K562 (cell line): ENCODE data around the gene MTA2. TPM values are rescaled to one million over a fixed set of nuclear protein-coding genes. Genes with fewer than 3 reads are reported as not detected.

Source experiments
- CHCHD3 ChIP-seq: fragments of 250-450 bp; sonication (Bioruptor Pico); IDR thresholded peaks from 2 replicates; pipeline ENCODE4 v2.1.2; 2022; ENCODE audit warnings: mild to moderate bottlenecking
- GTF2F1 ChIP-seq: IDR thresholded peaks from 2 replicates; pipeline ENCODE4 v1.6.1; 2011; ENCODE audit warnings: low read depth, low read length, improper control_type of control experiment
- MYBL2 ChIP-seq, 2 experiments: fragments of 450-650 bp in 1 of 2; sonication (generic) in 1 of 2; formaldehyde crosslinking in 1 of 2; IDR thresholded peaks; 2 replicates each; pipeline versions ENCODE4 v1.6.1 to v1.8.1; 2017 to 2022; ENCODE audit warnings: borderline replicate concordance in 1 of 2, inconsistent platforms in 1 of 2, low read depth in 1 of 2, mild to moderate bottlenecking in 1 of 2, missing genetic modification reagents in 1 of 2, moderate library complexity in 1 of 2
- NFIC ChIP-seq: fragments of 450-650 bp; IDR thresholded peaks from 2 replicates; pipeline ENCODE4 v1.6.1; 2017; ENCODE audit warnings: mild to moderate bottlenecking, inconsistent platforms
- NR2C2 ChIP-seq, 2 experiments: fragments of 200-800 bp in 1 of 2; sonication (Bioruptor generic) in 1 of 2; sonication (generic) in 1 of 2; formaldehyde crosslinking in 1 of 2; IDR thresholded peaks; 2 replicates each; pipeline versions ENCODE4 v1.6.1 to v1.8.0; 2016 to 2022; ENCODE audit warnings: mild to moderate bottlenecking in 1 of 2, missing compliant biosample characterization in 1 of 2, missing genetic modification characterization in 1 of 2, missing genetic modification reagents in 1 of 2
- PYGO2 ChIP-seq: fragments of 450-650 bp; IDR thresholded peaks from 2 replicates; pipeline ENCODE4 v1.6.1; 2016; ENCODE audit warnings: mild to moderate bottlenecking, missing genetic modification characterization, moderate library complexity, missing compliant biosample characterization
- RB1 ChIP-seq: fragments of 450-650 bp; IDR thresholded peaks from 2 replicates; pipeline ENCODE4 v1.6.1; 2017; ENCODE audit warnings: low read depth, mild to moderate bottlenecking
- THRAP3 ChIP-seq: fragments of 450-650 bp; IDR thresholded peaks from 2 replicates; pipeline ENCODE4 v1.6.1; 2016; ENCODE audit warnings: mild to moderate bottlenecking, inconsistent platforms, borderline replicate concordance
- ZNF224 ChIP-seq: sonication (generic); formaldehyde crosslinking; IDR thresholded peaks from 2 replicates; pipeline ENCODE4 v1.8.0; 2022; ENCODE audit warnings: mild to moderate bottlenecking, missing genetic modification reagents
- ZNF507 ChIP-seq: conservative IDR thresholded peaks from 2 replicates; pipeline ENCODE4 v1.6.1; 2017; ENCODE audit warnings: missing genetic modification characterization, missing compliant biosample characterization
- polyA plus RNA-seq, 8 experiments: library from polyadenylated mRNA; depleted of rRNA in 4 of 8; stranded (reverse) in 5 of 8; unstranded in 3 of 8; fragments of >200 nt; fragmentation: Nextera tagmentation in 2 of 8; fragmentation: Illumina TruSeq in 1 of 8; extraction: Ambion mirVana in 2 of 8; extraction: Trizol in 1 of 8; gene quantifications; 2 replicates each; pipeline versions ENCODE4 v1.2.1 to v1.2.3, GENCODE V29; 2011 to 2014; ENCODE audit warnings: inconsistent platforms in 1 of 8, missing spikeins in 1 of 8
- total RNA-seq, 7 experiments: library from RNA; depleted of rRNA in 6 of 7; stranded (reverse); fragments of >200 nt in 6 of 7; fragmentation: Illumina TruSeq in 2 of 7; extraction: Trizol in 2 of 7; gene quantifications; 2 replicates each; pipeline versions ENCODE4 v1.2.1 to v1.2.3, GENCODE V29; 2011 to 2021; ENCODE audit warnings: low replicate concordance in 1 of 7
- TF ChIP-seq, protein P1 (sequence below): sonication (generic); formaldehyde crosslinking; IDR thresholded peaks from 2 replicates; pipeline ENCODE4 v1.8.0; 2022; ENCODE audit warnings: mild to moderate bottlenecking, missing genetic modification reagents, borderline replicate concordance
- TF ChIP-seq, protein P2 (sequence below): sonication (generic); formaldehyde crosslinking; IDR thresholded peaks from 2 replicates; pipeline ENCODE4 v1.8.1; 2023; ENCODE audit warnings: mild to moderate bottlenecking, missing genetic modification reagents
- TF ChIP-seq, protein P3 (sequence below): sonication (generic); formaldehyde crosslinking; IDR thresholded peaks from 2 replicates; pipeline ENCODE4 v1.8.0; 2022; ENCODE audit warnings: missing genetic modification reagents, mild to moderate bottlenecking, borderline replicate concordance
- TF ChIP-seq, protein P4 (sequence below): fragments of 250-450 bp; sonication (Bioruptor Pico); IDR thresholded peaks from 2 replicates; pipeline ENCODE4 v1.8.0; 2022; ENCODE audit warnings: moderate library complexity, mild to moderate bottlenecking, inconsistent platforms
- TF ChIP-seq, protein P5 (sequence below): fragments of 250-450 bp; sonication (Bioruptor Pico); IDR thresholded peaks from 2 replicates; pipeline ENCODE4 v1.5.0; 2022; ENCODE audit warnings: mild to moderate bottlenecking

MTA2 gene
- total and polyA plus RNA-seq, 9 of the 15 experiments (the other 6 are each of a cell fraction or from before 2014, with no cell fraction given) = 6.2 to 220 (median 172) TPM

DNA sequence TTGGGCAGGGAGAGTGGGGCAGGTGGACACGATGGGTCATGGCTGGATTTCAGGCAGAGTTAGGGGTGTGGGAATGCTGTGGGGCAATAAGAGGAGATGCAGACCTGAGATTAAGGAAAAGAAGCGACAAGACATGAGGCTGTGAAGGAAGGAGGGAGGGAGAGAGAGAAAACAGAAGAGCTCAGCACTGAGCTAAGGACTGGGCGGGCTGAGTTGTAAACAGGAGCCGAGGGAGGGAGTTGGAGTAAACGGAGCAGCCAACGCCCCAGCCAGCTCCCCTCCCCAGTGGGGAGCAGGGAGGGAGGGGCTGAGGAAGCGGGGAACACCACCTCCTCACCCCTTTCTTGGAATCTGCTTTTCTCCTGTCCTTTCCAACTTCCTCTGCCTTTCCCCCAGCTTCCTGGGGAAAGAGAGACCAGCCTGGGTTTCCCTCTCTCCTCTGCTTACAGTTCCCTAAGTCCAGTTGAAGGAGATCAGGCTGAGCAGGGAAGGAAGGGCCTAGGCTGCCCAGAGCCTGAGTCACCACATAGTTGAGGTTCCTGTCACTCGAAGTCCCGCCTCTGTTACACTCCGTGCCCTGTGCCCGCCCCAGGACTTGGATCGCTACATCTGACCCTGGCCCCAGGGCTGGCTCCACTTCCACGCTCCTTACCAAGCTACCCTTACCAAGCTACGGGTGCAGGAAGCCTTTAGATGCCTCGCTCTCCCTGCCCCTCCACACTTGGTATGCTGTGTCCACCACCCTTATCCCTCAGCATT is 48.4 kb downstream of the MTA2 start (continued):
- TF ChIP-seq, protein P1, sequence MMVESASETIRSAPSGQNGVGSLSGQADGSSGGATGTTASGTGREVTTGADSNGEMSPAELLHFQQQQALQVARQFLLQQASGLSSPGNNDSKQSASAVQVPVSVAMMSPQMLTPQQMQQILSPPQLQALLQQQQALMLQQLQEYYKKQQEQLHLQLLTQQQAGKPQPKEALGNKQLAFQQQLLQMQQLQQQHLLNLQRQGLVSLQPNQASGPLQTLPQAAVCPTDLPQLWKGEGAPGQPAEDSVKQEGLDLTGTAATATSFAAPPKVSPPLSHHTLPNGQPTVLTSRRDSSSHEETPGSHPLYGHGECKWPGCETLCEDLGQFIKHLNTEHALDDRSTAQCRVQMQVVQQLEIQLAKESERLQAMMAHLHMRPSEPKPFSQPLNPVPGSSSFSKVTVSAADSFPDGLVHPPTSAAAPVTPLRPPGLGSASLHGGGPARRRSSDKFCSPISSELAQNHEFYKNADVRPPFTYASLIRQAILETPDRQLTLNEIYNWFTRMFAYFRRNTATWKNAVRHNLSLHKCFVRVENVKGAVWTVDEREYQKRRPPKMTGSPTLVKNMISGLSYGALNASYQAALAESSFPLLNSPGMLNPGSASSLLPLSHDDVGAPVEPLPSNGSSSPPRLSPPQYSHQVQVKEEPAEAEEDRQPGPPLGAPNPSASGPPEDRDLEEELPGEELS (CRISPR knock-in tag) = no peak
- TF ChIP-seq NFIC (peak; percentile 48), GTF2F1 (no peak), NR2C2 (CRISPR knock-in tag; IDR thresholded peaks at IDR 0.05) (no peak), NR2C2 (tag; IDR thresholded peaks at IDR 0.05) (no peak), PYGO2 (tag) (no peak), ZNF507 (no peak), MYBL2 (IDR thresholded peaks at IDR 0.05; ENCODE audit: low read depth) (no peak), MYBL2 (CRISPR knock-in tag; IDR thresholded peaks at IDR 0.05; ENCODE audit: borderline replicate concordance) (no peak), CHCHD3 (CRISPR knock-in tag) (no peak), RB1 (peak; percentile 49; the same call in 1 of the 2 replicates), ZNF224 (no peak), THRAP3 (0 out of 2 replicates have a peak, but pooled peaks have one; percentile 47)
- TF ChIP-seq, protein P2, sequence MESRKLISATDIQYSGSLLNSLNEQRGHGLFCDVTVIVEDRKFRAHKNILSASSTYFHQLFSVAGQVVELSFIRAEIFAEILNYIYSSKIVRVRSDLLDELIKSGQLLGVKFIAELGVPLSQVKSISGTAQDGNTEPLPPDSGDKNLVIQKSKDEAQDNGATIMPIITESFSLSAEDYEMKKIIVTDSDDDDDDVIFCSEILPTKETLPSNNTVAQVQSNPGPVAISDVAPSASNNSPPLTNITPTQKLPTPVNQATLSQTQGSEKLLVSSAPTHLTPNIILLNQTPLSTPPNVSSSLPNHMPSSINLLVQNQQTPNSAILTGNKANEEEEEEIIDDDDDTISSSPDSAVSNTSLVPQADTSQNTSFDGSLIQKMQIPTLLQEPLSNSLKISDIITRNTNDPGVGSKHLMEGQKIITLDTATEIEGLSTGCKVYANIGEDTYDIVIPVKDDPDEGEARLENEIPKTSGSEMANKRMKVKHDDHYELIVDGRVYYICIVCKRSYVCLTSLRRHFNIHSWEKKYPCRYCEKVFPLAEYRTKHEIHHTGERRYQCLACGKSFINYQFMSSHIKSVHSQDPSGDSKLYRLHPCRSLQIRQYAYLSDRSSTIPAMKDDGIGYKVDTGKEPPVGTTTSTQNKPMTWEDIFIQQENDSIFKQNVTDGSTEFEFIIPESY = no peak
- TF ChIP-seq, protein P3, sequence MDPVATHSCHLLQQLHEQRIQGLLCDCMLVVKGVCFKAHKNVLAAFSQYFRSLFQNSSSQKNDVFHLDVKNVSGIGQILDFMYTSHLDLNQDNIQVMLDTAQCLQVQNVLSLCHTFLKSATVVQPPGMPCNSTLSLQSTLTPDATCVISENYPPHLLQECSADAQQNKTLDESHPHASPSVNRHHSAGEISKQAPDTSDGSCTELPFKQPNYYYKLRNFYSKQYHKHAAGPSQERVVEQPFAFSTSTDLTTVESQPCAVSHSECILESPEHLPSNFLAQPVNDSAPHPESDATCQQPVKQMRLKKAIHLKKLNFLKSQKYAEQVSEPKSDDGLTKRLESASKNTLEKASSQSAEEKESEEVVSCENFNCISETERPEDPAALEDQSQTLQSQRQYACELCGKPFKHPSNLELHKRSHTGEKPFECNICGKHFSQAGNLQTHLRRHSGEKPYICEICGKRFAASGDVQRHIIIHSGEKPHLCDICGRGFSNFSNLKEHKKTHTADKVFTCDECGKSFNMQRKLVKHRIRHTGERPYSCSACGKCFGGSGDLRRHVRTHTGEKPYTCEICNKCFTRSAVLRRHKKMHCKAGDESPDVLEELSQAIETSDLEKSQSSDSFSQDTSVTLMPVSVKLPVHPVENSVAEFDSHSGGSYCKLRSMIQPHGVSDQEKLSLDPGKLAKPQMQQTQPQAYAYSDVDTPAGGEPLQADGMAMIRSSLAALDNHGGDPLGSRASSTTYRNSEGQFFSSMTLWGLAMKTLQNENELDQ (CRISPR knock-in tag) = no peak
- TF ChIP-seq, protein P4, sequence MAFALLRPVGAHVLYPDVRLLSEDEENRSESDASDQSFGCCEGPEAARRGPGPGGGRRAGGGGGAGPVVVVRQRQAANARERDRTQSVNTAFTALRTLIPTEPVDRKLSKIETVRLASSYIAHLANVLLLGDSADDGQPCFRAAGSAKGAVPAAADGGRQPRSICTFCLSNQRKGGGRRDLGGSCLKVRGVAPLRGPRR (CRISPR knock-in tag) = no peak
- TF ChIP-seq, protein P5, sequence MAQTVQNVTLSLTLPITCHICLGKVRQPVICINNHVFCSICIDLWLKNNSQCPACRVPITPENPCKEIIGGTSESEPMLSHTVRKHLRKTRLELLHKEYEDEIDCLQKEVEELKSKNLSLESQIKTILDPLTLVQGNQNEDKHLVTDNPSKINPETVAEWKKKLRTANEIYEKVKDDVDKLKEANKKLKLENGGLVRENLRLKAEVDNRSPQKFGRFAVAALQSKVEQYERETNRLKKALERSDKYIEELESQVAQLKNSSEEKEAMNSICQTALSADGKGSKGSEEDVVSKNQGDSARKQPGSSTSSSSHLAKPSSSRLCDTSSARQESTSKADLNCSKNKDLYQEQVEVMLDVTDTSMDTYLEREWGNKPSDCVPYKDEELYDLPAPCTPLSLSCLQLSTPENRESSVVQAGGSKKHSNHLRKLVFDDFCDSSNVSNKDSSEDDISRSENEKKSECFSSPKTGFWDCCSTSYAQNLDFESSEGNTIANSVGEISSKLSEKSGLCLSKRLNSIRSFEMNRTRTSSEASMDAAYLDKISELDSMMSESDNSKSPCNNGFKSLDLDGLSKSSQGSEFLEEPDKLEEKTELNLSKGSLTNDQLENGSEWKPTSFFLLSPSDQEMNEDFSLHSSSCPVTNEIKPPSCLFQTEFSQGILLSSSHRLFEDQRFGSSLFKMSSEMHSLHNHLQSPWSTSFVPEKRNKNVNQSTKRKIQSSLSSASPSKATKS = no peak
